Measurements from ENCODE around the gene SLC12A8.

Gene SLC12A8

GRCh38 chr3:125140818-125141595 lies 71.5 kb downstream of the SLC12A8 start:
- no peak for DNase-seq (ENCODE audit: low read depth)
- TF ChIP-seq CTCF (conservative IDR thresholded peaks at IDR 0.05; ENCODE audit: low read depth, low read length), result no peak
- peak overlapping the region; percentile 29 for H3K4me3 ChIP-seq (ENCODE audit: low read length)

GRCh38 chr3:125140011-125140817 lies 72.3 kb downstream of the SLC12A8 start:
- DNase-seq (ENCODE audit: low read depth), result no peak
- no peak for TF ChIP-seq CTCF (conservative IDR thresholded peaks at IDR 0.05; ENCODE audit: low read depth, low read length)
- no peak overlapping the region for H3K4me3 ChIP-seq (ENCODE audit: low read length)

- DNase-seq (ENCODE audit: low read depth), result no peak
- TF ChIP-seq CTCF (conservative IDR thresholded peaks at IDR 0.05; ENCODE audit: low read depth, low read length), result no peak
- no peak overlapping the region for H3K4me3 ChIP-seq (ENCODE audit: low read length)
Measured at GRCh38 chr3:125139386-125139785, 73.2 kb downstream of the SLC12A8 start.

- H3K4me3 ChIP-seq (ENCODE audit: low read length), result no peak overlapping the region
- TF ChIP-seq CTCF (conservative IDR thresholded peaks at IDR 0.05; ENCODE audit: low read depth, low read length), result no peak
- no peak for DNase-seq (ENCODE audit: low read depth)
Measured at GRCh38 chr3:125137358-125138033, 75.1 kb downstream of the SLC12A8 start.

GRCh38 chr3:125136966-125137357 lies 75.6 kb downstream of the SLC12A8 start:
- TF ChIP-seq CTCF (conservative IDR thresholded peaks at IDR 0.05; ENCODE audit: low read depth, low read length), result no peak
- no peak for DNase-seq (ENCODE audit: low read depth)
- H3K4me3 ChIP-seq (ENCODE audit: low read length), result no peak overlapping the region

GRCh38 chr3:125136515-125136914 lies 76.0 kb downstream of the SLC12A8 start:
- H3K4me3 ChIP-seq (ENCODE audit: low read length), result no peak overlapping the region
- no peak for DNase-seq (ENCODE audit: low read depth)
- no peak for TF ChIP-seq CTCF (conservative IDR thresholded peaks at IDR 0.05; ENCODE audit: low read depth, low read length)
